ENCODE measurements around the gene XXYLT1.
A peak's percentile ranks its signal among the peaks of the same experiment; 100 is the strongest.
"Not testable (repeated sequence)": the region's sequence is repeated elsewhere in the genome, so short reads cannot be mapped to it uniquely, and the experiment has no call there.

Gene XXYLT1

DNA sequence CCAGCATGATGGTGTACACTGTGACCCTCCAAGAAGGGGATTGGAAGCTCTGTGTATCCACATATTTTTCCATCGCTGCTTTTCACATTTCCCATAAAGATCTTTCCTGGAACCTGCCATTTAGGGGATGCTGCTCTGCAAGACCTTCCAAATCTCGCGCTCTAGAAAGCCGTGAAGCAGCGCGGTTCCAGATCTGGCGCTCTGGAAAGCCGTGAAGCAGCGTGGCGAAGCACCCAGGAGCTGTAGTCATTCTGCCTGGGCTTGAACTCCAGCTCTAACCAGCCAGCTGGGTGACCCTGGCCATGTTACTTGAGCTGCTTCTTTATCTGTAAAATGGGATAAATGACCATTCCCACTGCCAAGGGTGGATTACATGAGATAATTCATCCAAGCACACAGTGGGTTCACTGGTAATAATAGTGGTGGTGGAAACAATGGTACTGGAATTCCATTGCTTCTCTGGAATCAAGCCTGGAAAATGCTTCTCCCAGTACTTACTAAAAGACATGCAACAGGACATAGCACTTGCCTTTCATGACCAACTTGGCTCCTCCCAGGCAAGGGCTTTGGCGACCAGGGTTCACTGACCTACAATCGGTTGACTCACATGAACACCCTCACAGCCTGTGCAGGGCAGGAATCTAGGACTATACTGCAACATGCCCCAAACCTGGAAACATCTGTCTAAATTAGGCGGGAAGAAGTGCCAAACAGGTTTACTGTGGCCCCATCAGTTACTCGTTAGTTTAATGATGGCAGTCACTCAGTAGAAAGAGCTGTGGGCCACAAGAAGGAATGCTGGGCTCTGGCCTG lies 70.7 kb downstream of the XXYLT1 start:
- intact Hi-C loops (cut with DNase I) = no loop called here
- DNase-seq = peak in 5 of 42 donors; percentile 1 to 15 (median 7)

GRCh38 chr3:195198426-195199346 lies 72.3 kb downstream of the XXYLT1 start:
- peak in 3 of 42 donors; percentile 7 to 23 (median 22) for DNase-seq
- intact Hi-C loops (cut with DNase I) = no loop called here

DNA sequence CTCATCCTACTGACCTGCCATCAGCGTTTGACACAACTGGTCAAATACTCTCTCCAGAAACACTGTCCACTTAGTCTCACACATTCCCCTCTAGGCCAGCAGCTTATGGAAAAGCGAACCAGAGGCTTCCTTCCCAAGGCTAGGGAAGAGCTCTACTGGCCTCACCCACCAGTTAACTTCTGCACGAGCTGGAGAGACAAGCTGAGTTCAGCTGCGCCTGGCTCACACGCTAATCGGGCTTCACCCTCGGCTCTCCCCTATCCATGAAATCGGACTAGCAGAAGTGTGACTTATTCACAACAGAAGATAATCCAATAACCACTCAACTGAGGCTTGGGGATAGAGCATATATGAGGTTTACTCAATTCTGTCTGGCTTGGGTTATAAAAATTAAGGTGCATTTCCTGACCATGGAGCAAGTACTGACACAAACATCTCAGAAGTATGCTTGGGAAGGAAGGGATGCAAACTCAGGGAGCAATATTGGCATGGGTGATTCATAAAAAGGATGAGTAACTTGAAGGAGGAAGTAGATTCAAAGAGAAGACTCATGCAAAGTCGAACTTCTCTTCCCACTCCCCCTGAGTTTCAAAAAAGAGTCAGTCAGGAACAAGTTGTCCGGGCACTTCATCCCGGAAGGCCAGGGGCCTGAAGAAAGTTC lies 73.1 kb downstream of the XXYLT1 start:
- DNase-seq = peak in 4 of 42 donors; percentile 0 to 22 (median 8)
- intact Hi-C loops (cut with DNase I) = no loop called here

DNA sequence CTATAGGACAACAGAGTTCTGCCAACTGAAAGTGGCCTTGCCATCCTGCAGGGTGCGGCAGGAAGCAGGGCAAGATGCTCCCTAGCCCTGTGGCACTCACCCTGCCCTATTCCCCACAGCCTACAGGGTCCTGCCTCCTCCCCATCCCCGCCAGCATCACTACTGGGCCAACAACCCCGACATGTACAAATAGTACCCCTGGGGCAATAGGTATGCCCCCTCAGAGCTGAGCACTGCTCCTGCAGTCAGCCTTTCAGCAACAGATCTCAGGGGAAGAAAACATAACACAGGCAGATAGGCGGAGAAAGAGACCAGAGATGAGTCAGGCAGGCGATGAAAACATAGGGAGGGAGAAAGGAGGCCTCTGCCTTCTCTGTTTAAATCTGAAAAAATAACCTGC lies 74.7 kb downstream of the XXYLT1 start:
- DNase-seq = peak in 7 of 42 donors; percentile 9 to 58 (median 26)
- intact Hi-C loops (cut with DNase I) = no loop called here

GRCh38 chr3:195195321-195196209 lies 75.4 kb downstream of the XXYLT1 start:
- intact Hi-C loops (cut with DNase I) = no loop called here
- peak in 41 of 42 donors; percentile 35 to 86 (median 62) for DNase-seq

DNA sequence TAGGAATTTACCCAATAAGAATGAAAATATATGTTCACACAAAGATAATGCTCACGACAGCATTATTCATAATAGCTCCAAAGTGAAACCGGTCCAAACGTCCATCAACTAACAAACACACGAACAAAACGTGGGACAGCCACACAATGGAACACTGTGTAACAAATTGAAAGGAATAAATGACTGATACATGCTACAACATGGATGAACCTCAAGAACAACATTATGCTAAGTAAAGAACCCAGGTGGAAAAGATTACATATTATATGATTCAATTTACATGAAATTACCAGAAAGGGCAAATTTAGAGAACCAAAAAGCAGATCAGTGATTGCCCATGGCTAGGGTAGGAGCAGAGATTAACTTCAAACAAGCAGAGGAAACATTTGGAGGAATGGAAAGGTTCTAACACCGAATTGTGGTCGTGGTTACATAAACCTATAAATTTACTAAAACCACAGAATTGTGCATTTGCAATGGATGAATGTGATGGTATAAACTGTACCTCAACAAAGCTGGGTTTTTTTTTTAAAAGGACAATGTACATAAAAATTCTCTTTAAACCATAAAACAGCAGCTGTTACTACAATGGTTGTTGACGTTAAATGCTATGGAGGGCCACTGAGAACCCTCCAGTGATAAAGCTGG lies 76.3 kb downstream of the XXYLT1 start:
- intact Hi-C loops (cut with DNase I) = no loop called here
- peak in 1 of 42 donors; percentile 18 for DNase-seq

DNA sequence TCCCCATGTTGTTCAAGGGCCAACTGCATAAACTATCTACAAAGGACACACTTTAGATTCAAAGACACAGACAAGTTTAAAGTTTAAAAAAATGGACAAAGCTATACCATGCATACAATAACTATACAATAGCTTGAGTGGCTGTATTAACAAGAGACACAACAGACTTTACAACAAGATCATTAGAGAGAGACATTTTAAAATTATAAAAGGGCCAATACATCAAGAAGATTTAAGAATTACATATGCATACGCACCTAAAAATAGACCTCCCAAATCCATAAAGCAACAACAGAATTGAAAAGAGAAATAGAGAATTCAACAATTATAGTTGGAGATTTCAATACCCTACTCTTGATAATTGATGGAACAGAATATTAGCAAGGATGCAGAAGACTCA lies 79.4 kb downstream of the XXYLT1 start:
- DNase-seq = no peak
- intact Hi-C loops (cut with DNase I) = no loop called here

GRCh38 chr3:195189821-195190220 lies 81.1 kb downstream of the XXYLT1 start:
- intact Hi-C loops (cut with DNase I) = no loop called here
- DNase-seq = no peak

- DNase-seq = no peak
- intact Hi-C loops (cut with DNase I) = no loop called here
Measured at GRCh38 chr3:195188426-195188927, 82.5 kb downstream of the XXYLT1 start.

DNA sequence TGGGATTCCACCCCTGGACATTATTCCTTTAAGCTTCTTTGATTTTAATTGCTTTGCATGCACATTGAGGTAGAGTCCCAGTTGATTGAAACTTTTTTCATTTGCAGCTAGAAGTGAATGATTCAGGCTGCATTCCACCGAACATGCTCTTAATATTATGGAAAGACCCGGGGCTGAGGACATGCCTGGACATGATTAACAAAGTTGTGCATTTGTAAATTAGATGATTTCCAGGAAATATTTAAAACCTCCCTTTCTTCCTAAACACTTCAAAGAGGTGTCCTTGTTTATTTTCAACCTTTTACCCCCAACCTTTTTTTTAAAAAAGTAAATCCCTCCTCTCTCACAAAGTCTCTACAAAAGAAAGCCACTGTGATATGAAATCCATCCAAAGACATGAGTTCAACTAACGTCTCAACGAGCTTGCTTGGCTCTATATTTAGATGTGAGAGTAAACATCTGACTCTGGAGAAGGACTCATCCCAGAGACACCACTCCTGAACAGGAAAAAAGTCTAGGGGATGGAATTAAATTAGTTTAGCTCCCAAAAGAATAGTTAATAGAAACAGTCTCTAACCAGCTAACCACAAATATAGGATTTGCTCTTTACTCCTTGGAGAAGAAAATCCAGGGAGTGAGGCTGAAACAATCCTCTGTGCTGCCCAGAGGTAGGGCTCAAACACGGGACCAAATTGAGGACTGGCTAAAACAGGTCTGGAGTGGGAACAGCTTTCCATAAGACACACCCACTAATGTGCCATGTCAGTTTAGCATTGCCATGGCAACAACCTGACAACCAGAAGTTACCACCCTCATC lies 83.1 kb downstream of the XXYLT1 start:
- no peak for DNase-seq
- intact Hi-C loops (cut with DNase I) = no loop called here

- DNase-seq; intact Hi-C loops (cut with DNase I): not testable (repeated sequence)
Measured at GRCh38 chr3:195186710-195187047, 84.3 kb downstream of the XXYLT1 start.

DNA sequence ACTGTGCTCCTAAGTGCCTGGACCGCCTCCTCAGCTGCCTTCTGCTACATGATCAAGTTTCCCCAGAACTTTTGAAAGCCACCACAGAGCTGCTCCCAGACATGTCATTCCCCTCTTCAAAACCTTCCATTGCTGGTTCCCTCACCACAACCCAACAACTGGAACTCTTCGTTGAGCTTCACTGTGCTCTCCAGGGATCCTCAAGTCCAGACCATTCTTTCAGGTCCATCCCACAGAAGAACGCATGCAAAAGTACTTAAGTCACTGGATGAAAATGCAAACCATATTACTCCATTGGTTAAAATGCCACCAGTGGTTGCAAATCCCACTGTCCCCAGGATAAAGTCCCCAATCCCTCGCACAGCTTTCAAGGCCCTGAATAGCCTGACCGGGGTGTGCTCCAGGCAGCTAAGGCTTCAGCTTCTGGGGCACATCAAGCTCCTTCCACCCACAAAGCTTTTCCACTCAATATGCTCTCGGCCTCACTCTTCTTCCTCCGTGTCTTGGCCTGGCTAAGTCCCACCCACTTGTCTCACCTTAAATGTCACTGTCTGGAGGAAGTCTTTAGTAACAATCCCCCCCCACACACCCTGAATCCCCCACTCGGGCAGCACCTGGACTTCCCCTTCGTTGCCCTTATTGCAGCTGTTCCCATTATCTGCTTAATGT lies 84.8 kb downstream of the XXYLT1 start:
- DNase-seq = no peak
- intact Hi-C loops (cut with DNase I) = no loop called here

- intact Hi-C loops (cut with DNase I) = no loop called here
- DNase-seq = no peak
Measured at GRCh38 chr3:195185583-195185982, 85.4 kb downstream of the XXYLT1 start.

DNA sequence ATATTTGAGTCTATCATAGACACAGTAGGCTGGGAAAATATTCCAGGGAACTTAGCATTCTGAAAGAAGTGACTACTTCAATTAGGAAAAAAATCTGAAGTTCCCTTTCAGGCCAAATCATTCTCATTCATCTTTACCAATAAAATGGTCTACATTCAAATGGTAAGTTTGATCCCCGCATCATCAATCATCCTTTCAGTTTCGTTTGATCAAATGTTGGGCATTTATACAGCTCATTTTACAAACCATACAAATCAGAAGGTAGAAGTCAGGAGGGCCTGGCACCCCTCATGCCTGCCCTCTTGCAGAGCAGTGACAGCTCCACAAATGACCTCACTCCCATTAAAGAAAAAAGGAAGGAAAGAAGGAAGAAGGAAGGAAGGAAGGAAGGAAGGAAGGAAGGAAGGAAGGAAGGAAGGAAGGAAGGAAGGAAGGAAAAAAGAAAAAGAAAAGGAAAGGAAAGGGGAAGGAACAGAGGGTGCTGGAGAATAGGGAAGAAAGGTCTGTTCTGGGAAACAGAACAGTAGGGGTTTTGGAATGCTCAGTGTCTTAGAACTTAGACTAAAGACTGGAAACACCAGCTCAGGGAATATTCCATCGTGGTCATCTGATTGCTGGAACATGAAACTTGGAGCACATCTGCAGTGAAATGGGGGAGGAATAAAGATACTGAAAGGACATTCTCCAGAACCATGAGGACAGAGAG lies 86.1 kb downstream of the XXYLT1 start:
- intact Hi-C loops (cut with DNase I) = no loop called here
- DNase-seq = no peak

GRCh38 chr3:195183071-195183776 lies 87.7 kb downstream of the XXYLT1 start:
- intact Hi-C loops (cut with DNase I) = no loop called here
- no peak for DNase-seq
